M059J (cell line): ENCODE results near the gene NDUFB10. TPM values are rescaled to one million over a fixed set of nuclear protein-coding genes. Genes with fewer than 3 reads are reported as not detected.
"Not testable (repeated sequence)": the region's sequence is repeated elsewhere in the genome, so short reads cannot be mapped to it uniquely, and the experiment has no call there.

Experiments
- DNase-seq: peaks from one replicate; pipeline ENCODE4 v3.0.0-alpha.2; 2012; ENCODE audit warnings: low read depth
- total RNA-seq: library from RNA; depleted of rRNA; stranded (reverse); fragments of >200 nt; shearing (Covaris generic); gene quantifications from 2 replicates; pipeline ENCODE4 v1.2.3, GENCODE V29; 2014

Gene NDUFB10
- total RNA-seq, 1 experiment from 2014 or later = 287 TPM

- DNase-seq = no peak
Observed at GRCh38 chr16:1924095-1924494, 35.2 kb upstream of the NDUFB10 start.

GRCh38 chr16:1926271-1926670, 33.1 kb upstream of the NDUFB10 start:
- no peak for DNase-seq

- peak; percentile 34 for DNase-seq
Observed at GRCh38 chr16:1929105-1929504, 30.2 kb upstream of the NDUFB10 start.

- peak; percentile 70 for DNase-seq
Observed at GRCh38 chr16:1929578-1930337, 29.6 kb upstream of the NDUFB10 start.

GRCh38 chr16:1930338-1930720, 29.0 kb upstream of the NDUFB10 start:
- DNase-seq = no peak

- DNase-seq = peak; percentile 49
Observed at GRCh38 chr16:1932050-1933028, 27.0 kb upstream of the NDUFB10 start.

- DNase-seq = no peak
Observed at GRCh38 chr16:1933097-1933661, 26.2 kb upstream of the NDUFB10 start.

- DNase-seq = no peak
Observed at GRCh38 chr16:1936945-1937479, 22.3 kb upstream of the NDUFB10 start.

- no peak for DNase-seq
Observed at GRCh38 chr16:1938316-1938715, 21.0 kb upstream of the NDUFB10 start.

- DNase-seq = no peak
Observed at GRCh38 chr16:1938910-1939309, 20.4 kb upstream of the NDUFB10 start.

- not testable (repeated sequence) for DNase-seq
Observed at GRCh38 chr16:1939833-1940232, 19.5 kb upstream of the NDUFB10 start.

- no peak for DNase-seq
Observed at GRCh38 chr16:1940273-1941161, 18.8 kb upstream of the NDUFB10 start.

- no peak for DNase-seq
Observed at GRCh38 chr16:1941162-1942046, 17.9 kb upstream of the NDUFB10 start.

- peak; percentile 69 for DNase-seq
Observed at GRCh38 chr16:1942047-1942809, 17.1 kb upstream of the NDUFB10 start.

GRCh38 chr16:1942810-1943726, 16.3 kb upstream of the NDUFB10 start, which contains the start of gene MSRB1:
MSRB1 (minus strand) TSS chr16:1943199; CDS start chr16:1943156, 43 bp downstream.
- peak; percentile 99 for DNase-seq

GRCh38 chr16:1944612-1945199, 14.6 kb upstream of the NDUFB10 start:
- DNase-seq = no peak

GRCh38 chr16:1945559-1946391, 13.6 kb upstream of the NDUFB10 start:
- DNase-seq = no peak
